Prostate gland (tissue), 2 donors: ENCODE measurements around the gene FAM50B.

Experiments used
- CTCF ChIP-seq, 4 experiments: fragments of 200-600 bp in 2 of 4; fragments of 450-650 bp in 2 of 4; sonication (generic) in 2 of 4; IDR thresholded peaks; 1 replicate in 3 of 4; 2 replicates in 1 of 4; pipeline ENCODE4 v1.5.1; 2016 to 2019; ENCODE audit warnings: antibody characterized with exemption in 4 of 4, mild to moderate bottlenecking in 2 of 4, moderate library complexity in 2 of 4
- POLR2A ChIP-seq: fragments of 450-650 bp; IDR thresholded peaks from one replicate; pipeline ENCODE4 v1.6.1; 2016; ENCODE audit warnings: antibody characterized with exemption, mild to moderate bottlenecking

- no peak for TF ChIP-seq CTCF (IDR thresholded peaks at IDR 0.05)
- TF ChIP-seq POLR2A, result no peak
Observed at GRCh38 chr6:3801960-3802359, 47.2 kb upstream of the FAM50B start.
